GM21619 (cell line): ENCODE results near the gene TTC12.

Source experiments
- ATAC-seq: cut with Tn5 transposase; IDR thresholded peaks from one replicate; pipeline ENCODE4 v1.9.1; 2021; ENCODE audit not compliant: unreplicated experiment

The TTC12 gene

GRCh38 chr11:113373306-113373705 lies 58.9 kb downstream of the TTC12 start:
- ATAC-seq = no peak

DNA sequence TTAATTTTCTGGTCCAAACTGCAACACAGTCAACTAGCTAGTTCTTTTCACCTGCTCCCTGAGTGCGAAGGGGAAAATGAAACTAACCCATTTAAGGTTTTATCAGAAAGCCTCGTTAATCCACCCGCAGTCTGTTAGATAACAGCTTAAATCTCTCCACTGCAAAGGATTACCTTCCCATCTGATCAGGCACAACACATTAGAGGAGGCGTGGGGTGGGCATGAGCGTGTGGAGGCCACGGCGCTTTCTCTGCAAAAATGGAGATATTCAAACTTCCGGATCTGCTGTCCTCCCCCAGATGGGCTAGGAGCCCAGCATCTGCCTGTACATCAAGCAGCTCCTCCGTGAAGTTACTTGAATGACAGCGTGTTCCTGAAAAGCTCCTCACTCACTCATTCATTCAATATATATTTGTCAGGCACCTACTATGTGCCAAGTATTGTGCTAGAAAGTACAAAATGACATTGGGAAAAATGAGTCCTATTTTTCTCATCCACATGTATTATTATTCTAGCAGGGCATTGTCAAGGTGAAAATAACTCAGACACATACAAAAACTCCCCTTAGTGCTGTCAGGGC lies 59.7 kb downstream of the TTC12 start:
- no peak for ATAC-seq

GRCh38 chr11:113375402-113375801 lies 61.0 kb downstream of the TTC12 start:
- no peak for ATAC-seq

DNA sequence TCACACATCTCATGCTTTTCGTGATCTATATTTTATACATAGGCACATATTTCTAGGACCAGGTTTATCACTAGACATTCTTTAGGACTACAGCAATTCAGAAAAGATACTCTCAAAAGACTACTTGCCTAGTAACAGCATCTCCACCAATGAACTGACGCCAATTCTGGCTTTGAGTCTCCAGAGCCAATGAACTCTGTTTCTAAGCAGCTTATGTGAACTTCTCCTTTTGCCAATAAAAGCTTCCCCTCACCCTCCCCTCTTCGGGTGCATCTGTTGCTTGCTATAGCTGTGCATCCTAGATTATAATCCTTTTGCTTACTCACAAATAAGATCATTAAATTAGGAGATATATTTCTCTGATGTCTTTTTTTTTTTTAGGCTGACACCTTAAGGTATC lies 61.8 kb downstream of the TTC12 start:
- no peak for ATAC-seq

GRCh38 chr11:113377681-113378412 lies 63.5 kb downstream of the TTC12 start:
- ATAC-seq = no peak

GRCh38 chr11:113378692-113379091 lies 64.3 kb downstream of the TTC12 start:
- no peak for ATAC-seq

DNA sequence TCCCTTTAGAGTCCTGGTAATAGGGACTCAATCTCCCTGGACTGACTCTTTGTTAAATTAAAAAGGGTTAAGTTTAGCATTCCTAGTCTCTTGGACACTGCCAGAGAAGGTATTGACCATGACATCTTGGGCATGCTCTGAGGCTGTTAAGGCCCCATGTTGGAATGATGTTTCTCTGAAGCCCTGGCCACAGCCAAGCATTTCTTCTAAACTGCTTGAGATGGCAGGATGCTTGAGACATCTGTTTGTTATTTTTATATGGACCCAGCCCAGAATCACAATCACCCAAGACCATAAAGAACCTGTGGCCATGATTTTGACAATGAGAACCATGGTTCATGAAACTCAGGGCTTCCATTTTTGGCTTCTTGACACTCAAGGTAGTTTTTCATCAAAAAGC lies 67.7 kb downstream of the TTC12 start:
- ATAC-seq = no peak

DNA sequence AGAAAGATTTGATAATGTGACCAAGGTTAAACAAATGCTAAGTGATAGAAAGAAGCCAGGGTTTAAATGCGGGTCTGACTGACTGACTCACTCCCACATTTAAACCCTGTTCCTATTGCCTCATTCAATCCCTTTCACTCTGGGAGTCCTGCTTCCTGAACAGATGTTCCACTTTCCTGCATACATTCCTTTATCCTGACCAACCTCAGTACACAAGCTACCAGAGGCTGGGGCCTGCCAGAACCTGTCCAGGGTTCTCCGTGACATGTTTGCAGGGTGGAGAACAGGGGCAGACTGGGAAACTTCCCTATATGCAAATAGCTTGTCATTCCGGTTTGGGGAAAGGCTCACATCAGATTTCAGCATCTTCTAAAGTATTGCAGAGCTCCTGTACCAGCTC lies 70.2 kb downstream of the TTC12 start:
- ATAC-seq = no peak

- ATAC-seq = no peak
Observed at GRCh38 chr11:113385749-113386148, 71.4 kb downstream of the TTC12 start.

DNA sequence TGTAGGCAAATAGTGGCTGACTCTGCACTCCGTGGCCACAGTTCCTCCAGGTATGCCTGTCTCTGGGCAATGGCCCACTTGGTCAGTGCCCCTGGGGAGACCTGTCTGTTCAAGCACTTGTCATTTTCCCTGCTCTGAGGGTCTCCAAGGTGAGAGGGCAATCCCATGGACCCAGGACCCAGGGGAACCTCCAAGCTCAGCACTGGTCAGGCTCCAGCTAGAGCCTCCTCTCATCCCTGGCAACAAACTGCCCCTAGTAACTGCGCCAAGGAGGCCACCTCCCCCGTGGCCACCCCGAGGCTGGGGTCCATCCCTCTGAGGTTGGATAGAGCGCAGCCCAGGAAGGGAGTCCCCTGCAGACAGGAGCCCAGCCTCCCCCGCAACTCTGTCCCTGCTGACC lies 72.5 kb downstream of the TTC12 start:
- ATAC-seq = no peak

GRCh38 chr11:113387605-113388211 lies 73.3 kb downstream of the TTC12 start, which contains the start of gene ANKK1:
ANKK1 (plus strand) TSS chr11:113387779; CDS start chr11:113387885, 106 bp downstream.
- no peak for ATAC-seq

DNA sequence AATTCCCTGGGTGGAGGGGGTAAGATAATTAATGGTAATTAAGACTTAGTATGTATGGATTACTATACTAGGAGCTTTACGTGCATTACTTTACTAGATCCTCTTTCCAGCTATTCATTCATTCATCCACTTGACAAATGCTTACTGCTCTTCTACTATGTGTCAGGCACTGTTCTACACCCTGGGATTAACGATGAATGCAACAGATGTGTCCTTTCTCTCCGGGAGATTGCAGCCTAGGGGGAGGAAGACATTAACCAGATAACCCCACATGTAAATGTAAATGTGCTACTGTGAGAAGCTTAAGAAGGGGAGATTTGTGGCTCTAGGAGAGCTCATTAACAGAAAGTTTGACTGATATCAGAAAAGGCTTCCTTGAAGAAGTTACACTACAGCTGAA lies 74.9 kb downstream of the TTC12 start:
- no peak for ATAC-seq

- ATAC-seq = no peak
Observed at GRCh38 chr11:113392236-113392921, 78.0 kb downstream of the TTC12 start.

DNA sequence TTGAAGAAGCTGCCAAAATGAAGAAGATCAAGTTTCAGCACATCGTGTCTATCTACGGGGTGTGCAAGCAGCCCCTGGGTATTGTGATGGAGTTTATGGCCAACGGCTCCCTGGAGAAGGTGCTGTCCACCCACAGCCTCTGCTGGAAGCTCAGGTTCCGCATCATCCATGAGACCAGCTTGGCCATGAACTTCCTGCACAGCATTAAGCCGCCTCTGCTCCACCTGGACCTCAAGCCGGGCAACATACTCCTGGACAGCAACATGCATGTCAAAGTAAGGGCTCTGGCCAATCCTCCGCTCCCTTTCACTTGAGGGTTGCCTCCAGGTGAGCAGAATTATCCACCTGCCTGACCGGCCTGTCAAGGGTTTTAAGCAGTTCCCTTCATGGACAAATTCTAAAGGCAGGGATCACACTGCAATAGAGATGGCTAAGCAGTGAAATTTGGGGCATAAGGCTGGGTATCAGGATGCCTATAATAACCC lies 79.2 kb downstream of the TTC12 start:
- no peak for ATAC-seq

GRCh38 chr11:113394919-113395318 lies 80.5 kb downstream of the TTC12 start:
- ATAC-seq = no peak

GRCh38 chr11:113395782-113396336 lies 81.5 kb downstream of the TTC12 start:
- ATAC-seq = no peak

- ATAC-seq = no peak
Observed at GRCh38 chr11:113396690-113397089, 82.3 kb downstream of the TTC12 start.

- ATAC-seq = no peak
Observed at GRCh38 chr11:113397212-113397611, 82.8 kb downstream of the TTC12 start.

- no peak for ATAC-seq
Observed at GRCh38 chr11:113397821-113398220, 83.4 kb downstream of the TTC12 start.

DNA sequence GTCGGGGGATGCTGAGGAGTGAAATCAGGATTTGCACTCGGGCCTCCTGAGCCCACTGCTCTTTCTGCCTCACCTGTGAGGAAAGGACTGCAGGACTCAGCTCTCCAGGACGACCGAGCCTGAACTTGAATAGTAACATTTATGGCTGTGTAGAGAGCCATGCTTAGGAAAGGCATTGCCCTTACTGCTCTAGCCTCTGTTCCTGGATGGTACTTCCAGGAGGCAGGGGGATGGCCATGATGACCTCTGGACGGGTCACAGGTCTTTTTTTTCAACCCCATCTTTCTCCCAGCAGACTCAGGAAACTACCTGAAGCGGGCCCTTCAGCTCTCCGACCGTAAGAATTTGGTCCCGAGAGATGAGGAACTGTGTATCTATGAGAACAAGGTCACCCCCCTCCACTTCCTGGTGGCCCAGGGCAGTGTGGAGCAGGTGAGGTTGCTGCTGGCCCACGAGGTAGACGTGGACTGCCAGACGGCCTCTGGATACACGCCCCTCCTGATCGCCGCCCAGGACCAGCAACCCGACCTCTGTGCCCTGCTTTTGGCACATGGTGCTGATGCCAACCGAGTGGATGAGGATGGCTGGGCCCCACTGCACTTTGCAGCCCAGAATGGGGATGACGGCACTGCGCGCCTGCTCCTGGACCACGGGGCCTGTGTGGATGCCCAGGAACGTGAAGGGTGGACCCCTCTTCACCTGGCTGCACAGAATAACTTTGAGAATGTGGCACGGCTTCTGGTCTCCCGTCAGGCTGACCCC lies 84.5 kb downstream of the TTC12 start:
- ATAC-seq = no peak
